ENCODE measurements around the gene NPTN.
"Not testable (repeated sequence)": the region's sequence is repeated elsewhere in the genome, so short reads cannot be mapped to it uniquely, and the experiment has no call there.

Gene NPTN

GRCh38 chr15:73597036-73597638 is 36.1 kb downstream of the NPTN start:
- TF ChIP-seq POLR2A (IDR thresholded peaks at IDR 0.05; ENCODE audit: low read depth, low read length) (no peak), TAF1 (IDR thresholded peaks at IDR 0.05; ENCODE audit: borderline replicate concordance, low read depth, low read length) (no peak), POLR2AphosphoS5 (IDR thresholded peaks at IDR 0.05; ENCODE audit: low read depth, low read length) (no peak)
- DNase-seq (ENCODE audit: insufficient read length) (no peak), FAIRE-seq (no peak)

- DNase-seq (ENCODE audit: insufficient read length), result no peak
- no peak for TF ChIP-seq POLR2A (IDR thresholded peaks at IDR 0.05; ENCODE audit: low read depth, low read length)
- TF ChIP-seq TAF1 (IDR thresholded peaks at IDR 0.05; ENCODE audit: borderline replicate concordance, low read depth, low read length), result no peak
- no peak for TF ChIP-seq POLR2AphosphoS5 (IDR thresholded peaks at IDR 0.05; ENCODE audit: low read depth, low read length)
- no peak for FAIRE-seq
These were observed 37.0 kb downstream of the NPTN start for GRCh38 chr15:73596174-73596573.

GRCh38 chr15:73594109-73594508 is 39.1 kb downstream of the NPTN start:
- TF ChIP-seq TAF1 (IDR thresholded peaks at IDR 0.05; ENCODE audit: borderline replicate concordance, low read depth, low read length), result no peak
- no peak for TF ChIP-seq POLR2A (IDR thresholded peaks at IDR 0.05; ENCODE audit: low read depth, low read length)
- TF ChIP-seq POLR2AphosphoS5 (IDR thresholded peaks at IDR 0.05; ENCODE audit: low read depth, low read length), result no peak
- FAIRE-seq (no peak), DNase-seq (ENCODE audit: insufficient read length) (no peak)

- DNase-seq (ENCODE audit: insufficient read length) (no peak), FAIRE-seq (no peak)
- no peak for TF ChIP-seq POLR2A (IDR thresholded peaks at IDR 0.05; ENCODE audit: low read depth, low read length)
- TF ChIP-seq POLR2AphosphoS5 (IDR thresholded peaks at IDR 0.05; ENCODE audit: low read depth, low read length), result no peak
- TF ChIP-seq TAF1 (IDR thresholded peaks at IDR 0.05; ENCODE audit: borderline replicate concordance, low read depth, low read length), result no peak
These were observed 39.7 kb downstream of the NPTN start for GRCh38 chr15:73593304-73594074.

- TF ChIP-seq POLR2AphosphoS5 (IDR thresholded peaks at IDR 0.05; ENCODE audit: low read depth, low read length) (no peak), POLR2A (IDR thresholded peaks at IDR 0.05; ENCODE audit: low read depth, low read length) (no peak), TAF1 (IDR thresholded peaks at IDR 0.05; ENCODE audit: borderline replicate concordance, low read depth, low read length) (no peak)
- DNase-seq (ENCODE audit: insufficient read length) (no peak), FAIRE-seq (no peak)
These were observed 42.9 kb downstream of the NPTN start for GRCh38 chr15:73590263-73590662.

DNA sequence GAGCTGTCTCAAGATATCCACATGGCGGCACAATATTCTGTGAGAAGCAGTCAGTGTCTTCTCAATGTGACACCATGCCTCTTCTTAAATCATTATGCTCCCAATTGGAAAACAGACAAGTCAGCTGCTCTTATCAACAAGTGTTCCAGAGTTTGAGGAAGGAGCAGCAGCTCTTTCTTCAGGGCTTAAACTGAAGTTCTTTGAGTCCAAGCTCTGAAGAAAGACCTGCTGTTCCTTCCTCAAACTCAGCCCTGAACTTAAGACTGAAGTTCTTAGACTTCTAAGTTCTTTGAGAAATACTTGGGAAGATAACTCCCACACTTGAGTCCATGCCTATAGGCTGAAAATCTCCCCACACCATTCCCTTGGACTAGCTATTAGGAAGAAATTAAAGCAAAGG is 43.4 kb downstream of the NPTN start:
- TF ChIP-seq TAF1 (IDR thresholded peaks at IDR 0.05; ENCODE audit: borderline replicate concordance, low read depth, low read length) (no peak), POLR2A (IDR thresholded peaks at IDR 0.05; ENCODE audit: low read depth, low read length) (no peak), POLR2AphosphoS5 (IDR thresholded peaks at IDR 0.05; ENCODE audit: low read depth, low read length) (no peak)
- DNase-seq (ENCODE audit: insufficient read length) (no peak), FAIRE-seq (no peak)

GRCh38 chr15:73585871-73586654 is 47.1 kb downstream of the NPTN start:
- TF ChIP-seq POLR2A (IDR thresholded peaks at IDR 0.05; ENCODE audit: low read depth, low read length) (no peak), TAF1 (IDR thresholded peaks at IDR 0.05; ENCODE audit: borderline replicate concordance, low read depth, low read length) (no peak), POLR2AphosphoS5 (IDR thresholded peaks at IDR 0.05; ENCODE audit: low read depth, low read length) (no peak)
- FAIRE-seq, result no peak
- DNase-seq (ENCODE audit: insufficient read length), result no peak

DNA sequence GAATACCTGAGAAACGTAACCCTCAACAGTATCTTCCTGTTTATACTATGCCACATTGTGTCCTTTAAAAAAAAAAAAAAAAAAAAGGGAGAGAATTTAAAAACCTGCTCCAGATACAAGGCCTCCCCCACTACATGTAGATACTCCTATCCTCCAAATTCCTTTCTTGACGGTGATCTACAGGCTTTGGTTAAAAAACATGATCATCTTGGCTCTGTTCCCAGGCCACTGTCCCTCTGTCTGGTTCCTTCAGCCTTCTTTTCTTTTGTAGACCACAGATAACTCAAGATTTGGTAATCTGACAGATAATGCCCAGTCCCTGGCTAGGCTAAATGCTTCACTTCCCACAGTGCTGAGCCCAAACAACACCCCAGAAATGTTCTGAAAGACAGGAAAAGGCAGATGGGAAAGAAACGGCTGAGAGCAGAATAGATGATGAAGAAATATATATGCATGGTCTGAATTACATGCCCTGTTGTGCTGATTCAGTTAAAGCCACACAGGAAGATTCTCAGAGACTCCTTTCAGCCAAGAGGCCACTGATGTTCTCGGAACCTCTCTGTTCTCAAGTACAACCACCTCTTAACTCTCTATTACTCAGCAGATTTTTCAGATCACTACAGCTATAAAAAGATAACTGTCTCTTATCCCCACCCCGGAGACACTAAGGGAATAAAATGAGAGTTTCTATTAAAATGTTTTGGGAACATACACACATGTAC is 48.3 kb downstream of the NPTN start:
- FAIRE-seq (no peak), DNase-seq (ENCODE audit: insufficient read length) (no peak)
- TF ChIP-seq TAF1 (IDR thresholded peaks at IDR 0.05; ENCODE audit: borderline replicate concordance, low read depth, low read length) (no peak), POLR2A (IDR thresholded peaks at IDR 0.05; ENCODE audit: low read depth, low read length) (no peak), POLR2AphosphoS5 (IDR thresholded peaks at IDR 0.05; ENCODE audit: low read depth, low read length) (no peak)

DNA sequence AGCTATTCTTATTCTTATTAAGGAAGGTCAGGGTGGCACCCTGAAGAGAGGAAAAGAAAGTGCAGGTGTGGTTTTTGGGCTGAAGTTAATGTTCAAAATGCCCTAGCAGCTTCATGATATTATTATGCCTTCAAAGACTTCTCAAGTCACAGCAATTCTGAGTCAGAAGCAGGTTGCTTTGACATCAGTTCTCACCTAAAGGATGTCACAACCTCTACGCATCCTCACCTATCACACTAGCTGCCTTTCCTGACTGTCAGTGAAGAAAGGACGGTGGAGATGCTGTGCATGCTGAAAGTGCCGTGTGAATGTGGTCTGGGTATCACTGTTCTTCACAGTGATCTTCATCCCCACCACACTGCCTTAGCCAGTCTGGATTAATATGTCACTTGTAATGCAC is 49.6 kb downstream of the NPTN start:
- TF ChIP-seq POLR2A (IDR thresholded peaks at IDR 0.05; ENCODE audit: low read depth, low read length) (no peak), TAF1 (IDR thresholded peaks at IDR 0.05; ENCODE audit: borderline replicate concordance, low read depth, low read length) (no peak), POLR2AphosphoS5 (IDR thresholded peaks at IDR 0.05; ENCODE audit: low read depth, low read length) (no peak)
- no peak for FAIRE-seq
- no peak for DNase-seq (ENCODE audit: insufficient read length)

DNA sequence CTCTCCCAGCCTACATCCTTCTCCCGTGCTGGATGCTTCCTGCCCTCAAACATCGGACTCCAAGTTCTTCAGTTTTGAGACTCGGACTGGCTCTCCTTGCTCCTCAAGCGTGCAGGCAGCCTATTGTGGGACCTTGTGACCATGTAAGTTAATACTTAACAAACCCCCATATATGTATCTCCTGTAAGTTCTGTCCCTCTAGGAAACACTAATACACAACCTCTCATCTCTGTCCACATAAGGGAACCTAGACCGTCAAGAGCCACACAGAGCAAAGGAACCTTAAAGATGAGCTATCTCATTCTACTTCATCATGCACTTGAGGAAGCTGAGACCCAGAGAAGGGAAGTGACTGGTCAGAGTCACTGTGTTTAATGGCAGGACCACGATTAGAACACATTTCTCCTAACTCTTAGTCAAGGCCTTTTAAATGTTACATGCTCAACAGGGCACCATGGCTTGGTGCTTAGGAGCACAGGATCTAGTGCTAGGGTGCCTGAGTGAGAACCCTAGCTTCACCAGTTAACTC is 50.3 kb downstream of the NPTN start:
- DNase-seq (ENCODE audit: insufficient read length) (no peak), FAIRE-seq (no peak)
- TF ChIP-seq TAF1 (IDR thresholded peaks at IDR 0.05; ENCODE audit: borderline replicate concordance, low read depth, low read length), result no peak
- no peak for TF ChIP-seq POLR2AphosphoS5 (IDR thresholded peaks at IDR 0.05; ENCODE audit: low read depth, low read length)
- TF ChIP-seq POLR2A (IDR thresholded peaks at IDR 0.05; ENCODE audit: low read depth, low read length), result no peak

DNA sequence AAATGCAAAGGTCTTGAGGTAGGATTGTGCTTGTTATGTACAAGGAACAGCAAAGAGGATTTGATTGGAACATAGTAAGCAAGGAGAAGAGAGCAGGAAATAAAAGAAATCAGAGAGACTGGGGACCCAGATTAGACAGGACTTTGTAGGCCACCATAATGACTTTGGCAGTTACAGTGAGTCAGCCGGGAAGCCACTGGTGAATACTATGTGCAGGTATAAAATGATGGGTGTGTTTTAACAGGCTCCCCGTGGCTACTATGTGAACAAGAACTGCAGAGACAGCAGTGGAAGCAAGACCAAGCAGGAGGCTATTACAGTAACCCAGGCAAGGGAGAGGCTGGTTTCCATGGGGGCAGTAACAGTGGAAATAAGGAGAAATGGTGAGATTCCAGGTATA is 55.2 kb downstream of the NPTN start:
- FAIRE-seq, result no peak
- DNase-seq (ENCODE audit: insufficient read length), result no peak
- no peak for TF ChIP-seq POLR2A (IDR thresholded peaks at IDR 0.05; ENCODE audit: low read depth, low read length)
- TF ChIP-seq POLR2AphosphoS5 (IDR thresholded peaks at IDR 0.05; ENCODE audit: low read depth, low read length), result no peak
- TF ChIP-seq TAF1 (IDR thresholded peaks at IDR 0.05; ENCODE audit: borderline replicate concordance, low read depth, low read length), result no peak

DNA sequence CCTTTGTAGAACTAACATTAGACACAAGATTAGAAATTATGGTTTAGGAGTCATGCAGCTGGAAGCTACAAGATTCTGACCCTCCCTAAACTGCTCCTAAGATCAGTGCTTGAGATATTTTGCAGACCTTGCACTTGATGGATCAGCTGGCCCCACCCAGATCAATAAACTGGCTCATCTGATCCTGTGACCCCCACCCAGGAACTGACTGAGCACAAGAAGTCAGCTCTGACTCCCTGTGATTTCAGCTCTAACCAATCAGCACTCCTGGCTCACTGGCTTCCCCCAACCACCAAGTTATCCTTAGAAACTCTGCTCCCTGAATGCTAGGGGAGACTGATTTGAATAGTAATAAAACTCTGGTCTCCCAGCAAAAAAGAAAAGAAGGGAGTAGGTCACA is 55.6 kb downstream of the NPTN start:
- DNase-seq (ENCODE audit: insufficient read length); FAIRE-seq: not testable (repeated sequence)
